NOMO-1 (cell line): ENCODE measurements around the gene LAMA2.
A peak's percentile ranks its signal among the peaks of the same experiment; 100 is the strongest.

ENCODE experiments used
- DNase-seq, 2 experiments: peaks; one replicate each; lab custom pipeline; 2025; ENCODE audit not compliant: unreplicated experiment in 2 of 2; lab: John Stamatoyannopoulos, UW

Gene LAMA2

GRCh38 chr6:129344379-129344778, 461.4 kb downstream of the LAMA2 start:
- no peak for DNase-seq

GRCh38 chr6:129345890-129346289, 463.0 kb downstream of the LAMA2 start:
- DNase-seq, result no peak

DNA sequence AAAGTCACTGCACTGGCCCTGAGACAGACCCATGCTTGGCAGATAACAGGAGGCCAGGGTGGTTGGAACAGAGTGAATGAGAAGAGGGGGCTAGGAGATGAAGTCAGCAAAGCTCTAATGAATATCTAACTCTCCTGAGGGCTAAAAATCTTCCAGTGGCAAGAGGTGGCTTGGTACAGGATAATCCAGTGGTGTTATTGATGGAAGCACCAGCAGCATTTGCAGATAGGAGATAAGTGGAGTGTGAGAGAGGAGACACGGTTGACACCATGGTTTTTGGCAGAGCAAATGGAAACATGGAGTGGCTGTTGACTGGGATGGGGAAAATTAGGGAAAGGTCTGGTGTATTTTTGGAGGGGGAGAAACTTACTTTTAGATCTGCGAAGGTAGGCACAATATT, 464.0 kb downstream of the LAMA2 start:
- no peak for DNase-seq

DNA sequence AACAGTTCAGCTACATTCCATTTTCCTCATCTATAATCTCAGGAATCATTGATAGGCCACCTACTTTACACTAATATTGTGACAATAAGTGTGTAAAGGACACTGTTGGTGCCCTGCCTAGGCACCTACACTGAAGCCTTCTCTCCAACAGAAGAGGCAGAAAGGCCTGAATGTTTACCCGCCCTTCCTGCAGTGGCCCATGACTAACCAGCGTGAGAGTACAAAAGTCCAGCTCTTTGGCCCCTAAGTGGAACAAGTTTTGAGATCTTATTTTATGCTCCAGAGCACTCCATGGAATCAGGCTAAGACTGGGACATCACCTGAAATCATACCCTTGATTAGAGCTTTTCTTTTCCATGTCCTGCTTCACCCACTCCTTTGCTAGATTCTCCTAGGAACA, 467.3 kb downstream of the LAMA2 start:
- no peak for DNase-seq

GRCh38 chr6:129351807-129352206, 468.9 kb downstream of the LAMA2 start:
- no peak for DNase-seq

DNA sequence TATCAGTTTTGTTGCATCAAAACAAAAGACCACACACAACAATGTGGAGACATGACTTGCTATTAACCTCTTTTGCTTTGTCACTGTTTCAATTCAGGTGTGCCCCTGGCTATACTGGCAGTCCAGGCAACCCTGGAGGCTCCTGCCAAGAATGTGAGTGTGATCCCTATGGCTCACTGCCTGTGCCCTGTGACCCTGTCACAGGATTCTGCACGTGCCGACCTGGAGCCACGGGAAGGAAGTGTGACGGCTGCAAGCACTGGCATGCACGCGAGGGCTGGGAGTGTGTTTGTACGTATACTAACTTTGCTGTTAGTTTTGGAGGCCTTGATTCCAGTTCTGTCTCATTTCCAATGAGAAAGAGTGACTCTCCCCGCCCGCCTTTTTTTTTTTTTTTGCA, 470.1 kb downstream of the LAMA2 start:
- no peak for DNase-seq

DNA sequence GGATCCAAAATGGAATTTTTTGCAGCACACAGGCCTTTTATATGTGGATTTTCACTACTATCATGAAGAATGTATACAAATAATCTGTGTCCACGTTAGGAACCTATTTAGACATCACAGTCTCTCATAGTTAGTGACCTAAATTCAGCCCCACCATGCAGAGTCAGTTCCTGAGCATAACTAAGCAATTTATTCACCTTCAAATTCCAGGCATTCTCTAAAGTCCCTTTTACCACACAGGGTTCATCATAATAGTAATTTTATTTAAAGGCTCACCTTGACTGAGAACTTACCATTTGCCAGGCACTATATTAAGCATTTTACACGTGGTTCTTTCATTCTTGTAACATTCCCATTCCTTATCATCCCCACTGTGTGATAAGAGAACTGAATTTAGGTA, 473.2 kb downstream of the LAMA2 start:
- no peak for DNase-seq

DNA sequence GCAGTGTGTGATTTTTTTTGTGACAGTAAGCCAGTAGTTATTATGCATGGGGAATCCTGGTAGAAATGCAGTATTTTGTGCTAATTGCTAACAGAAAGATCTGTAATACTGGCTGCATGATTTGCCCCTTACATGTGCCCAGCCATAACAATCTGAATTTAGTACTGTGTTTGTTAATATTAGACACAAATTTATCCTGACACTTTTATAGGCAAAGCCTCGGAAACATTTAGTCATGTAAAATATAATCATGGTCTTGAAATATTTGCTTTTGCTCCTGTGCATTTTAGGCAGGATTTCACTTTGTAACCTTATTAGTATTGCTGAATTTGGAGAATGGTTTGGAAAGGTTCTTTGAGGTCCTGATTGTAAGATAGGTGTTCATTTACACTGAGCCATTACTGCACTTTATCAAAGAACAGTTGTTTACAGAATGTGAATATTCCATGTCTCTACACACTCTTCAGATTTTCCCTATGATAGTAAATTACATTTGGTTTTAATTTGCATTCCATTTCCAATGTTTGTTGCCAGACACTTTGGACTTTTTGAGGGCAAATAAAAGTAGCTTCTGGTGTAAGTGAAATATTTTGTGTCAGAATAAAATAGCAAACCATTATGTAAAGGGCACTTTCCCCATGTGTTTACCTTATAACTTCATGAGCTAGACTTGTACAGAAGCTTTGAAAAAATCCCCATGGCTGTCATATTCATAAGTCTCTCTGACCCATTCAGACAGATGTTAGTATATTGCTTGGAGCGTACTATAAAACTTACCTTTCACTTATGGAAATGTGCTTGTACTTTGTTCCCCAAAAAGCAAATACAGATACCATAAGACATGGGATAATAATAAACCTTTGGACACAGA, 477.1 kb downstream of the LAMA2 start:
- DNase-seq, result no peak

- DNase-seq, result no peak
Measured at GRCh38 chr6:129360682-129360955, 477.7 kb downstream of the LAMA2 start.

DNA sequence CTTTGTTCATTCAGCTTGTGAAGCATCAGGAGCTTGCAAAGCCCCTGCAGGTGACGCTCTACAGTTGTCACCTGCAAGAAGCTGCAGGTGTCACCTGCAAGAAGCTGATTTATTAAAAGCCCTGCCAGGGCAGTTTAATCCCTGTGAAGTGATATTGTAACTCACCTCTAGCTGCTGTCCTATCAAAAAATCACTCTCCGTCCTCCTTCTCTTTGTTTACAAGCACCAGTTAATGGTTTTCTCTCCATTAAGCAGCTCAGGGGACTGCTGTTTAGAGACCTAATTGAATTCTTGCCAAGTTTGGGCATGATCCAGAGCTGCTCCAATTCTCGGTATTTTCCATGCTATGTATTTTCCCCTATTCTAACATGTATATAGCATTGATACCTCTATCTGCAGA, 481.1 kb downstream of the LAMA2 start:
- DNase-seq, result no peak

DNA sequence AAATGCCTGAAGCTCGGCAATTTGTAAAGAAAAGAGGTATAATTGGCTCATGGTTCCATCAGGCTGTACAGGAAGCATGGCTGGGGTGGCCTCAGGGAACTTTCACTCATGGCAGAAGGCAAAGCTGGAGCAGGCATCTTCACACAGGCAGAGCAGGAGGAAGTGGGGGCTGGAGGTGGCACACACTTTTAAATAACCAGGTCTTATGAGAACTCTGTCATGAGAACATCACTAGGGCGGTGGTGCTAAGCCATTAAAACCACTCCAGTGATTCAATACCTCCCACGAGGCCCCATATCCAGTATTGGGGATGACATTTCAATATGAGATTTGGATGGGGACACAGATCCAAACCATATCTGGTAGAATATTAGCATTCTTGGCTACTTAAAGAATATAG, 481.8 kb downstream of the LAMA2 start:
- no peak for DNase-seq

DNA sequence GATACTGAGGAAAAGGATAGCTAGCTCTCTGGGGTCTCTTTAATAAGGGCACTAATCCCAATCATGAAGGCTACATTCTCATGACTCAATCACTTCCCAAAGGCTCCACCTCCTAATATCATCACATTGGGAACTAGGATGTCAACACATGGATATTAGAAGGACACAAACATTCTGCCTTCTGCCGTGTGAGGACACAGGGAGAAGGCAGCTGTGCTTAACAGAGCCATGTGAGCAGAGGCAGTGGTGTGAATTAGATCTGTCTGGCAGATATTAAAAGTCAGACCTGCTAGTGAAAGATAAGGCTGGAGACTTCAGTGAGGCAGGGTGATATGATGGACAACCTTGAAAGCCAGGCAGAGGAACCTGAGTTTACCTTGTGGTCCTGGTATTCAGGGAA, 485.1 kb downstream of the LAMA2 start:
- no peak for DNase-seq

GRCh38 chr6:129368970-129369369, 486.0 kb downstream of the LAMA2 start:
- DNase-seq, result no peak

DNA sequence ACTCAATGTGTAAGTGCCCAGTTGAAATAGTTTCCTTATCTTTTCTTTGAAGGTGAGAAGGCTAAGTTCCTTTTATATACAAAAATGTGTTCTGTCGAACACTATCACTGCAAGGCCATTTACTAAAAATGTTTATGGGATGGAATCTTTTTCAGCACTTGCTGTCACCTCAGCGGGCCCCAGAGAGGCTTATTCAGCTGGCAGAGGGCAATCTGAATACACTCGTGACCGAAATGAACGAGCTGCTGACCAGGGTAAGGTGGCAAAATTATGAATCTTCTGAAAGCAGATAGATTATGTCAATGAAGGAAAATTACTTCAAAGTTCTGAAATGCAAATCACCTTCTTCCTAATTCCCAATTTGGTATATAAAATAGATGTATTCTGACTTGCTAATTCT, 486.8 kb downstream of the LAMA2 start:
- DNase-seq, result no peak

- peak; percentile 0 to 22 for DNase-seq
Measured at GRCh38 chr6:129370268-129370916, 487.5 kb downstream of the LAMA2 start.

GRCh38 chr6:129381885-129382284, 498.9 kb downstream of the LAMA2 start:
- DNase-seq, result no peak

DNA sequence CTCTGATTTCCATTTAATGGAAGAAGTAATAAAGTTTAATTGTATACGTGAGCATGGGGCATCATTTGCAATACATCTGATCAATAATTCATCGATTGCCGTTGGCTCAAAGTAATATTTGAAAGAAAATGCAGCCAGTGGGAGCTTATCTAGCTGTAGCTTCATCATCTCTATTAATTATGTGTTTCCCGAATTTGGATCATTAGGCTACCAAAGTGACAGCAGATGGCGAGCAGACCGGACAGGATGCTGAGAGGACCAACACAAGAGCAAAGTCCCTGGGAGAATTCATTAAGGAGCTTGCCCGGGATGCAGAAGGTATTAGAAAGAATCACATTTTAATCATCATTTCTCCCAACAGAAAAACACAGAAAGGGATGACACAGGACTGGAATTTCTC, 500.0 kb downstream of the LAMA2 start:
- DNase-seq, result no peak

DNA sequence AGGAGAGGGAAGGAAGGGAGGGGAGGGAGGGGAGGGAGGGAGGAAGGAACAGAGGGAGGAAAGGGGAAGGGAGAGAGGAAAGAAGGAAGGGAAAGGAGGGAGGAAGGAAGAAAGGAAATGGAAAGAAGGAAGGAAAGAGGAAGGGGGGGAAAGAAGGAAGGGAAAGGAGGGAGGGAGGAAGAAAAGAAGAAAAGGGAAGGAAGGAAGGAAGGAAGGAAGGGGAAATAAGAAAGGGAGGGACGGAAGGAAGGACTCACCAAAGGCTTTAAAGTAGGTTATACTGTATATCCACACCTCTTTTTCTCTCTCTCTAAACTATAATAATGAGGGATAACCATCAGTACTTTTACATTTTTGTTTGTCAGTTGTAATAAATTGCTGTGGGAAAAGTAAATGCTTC, 502.2 kb downstream of the LAMA2 start:
- DNase-seq, result no peak

DNA sequence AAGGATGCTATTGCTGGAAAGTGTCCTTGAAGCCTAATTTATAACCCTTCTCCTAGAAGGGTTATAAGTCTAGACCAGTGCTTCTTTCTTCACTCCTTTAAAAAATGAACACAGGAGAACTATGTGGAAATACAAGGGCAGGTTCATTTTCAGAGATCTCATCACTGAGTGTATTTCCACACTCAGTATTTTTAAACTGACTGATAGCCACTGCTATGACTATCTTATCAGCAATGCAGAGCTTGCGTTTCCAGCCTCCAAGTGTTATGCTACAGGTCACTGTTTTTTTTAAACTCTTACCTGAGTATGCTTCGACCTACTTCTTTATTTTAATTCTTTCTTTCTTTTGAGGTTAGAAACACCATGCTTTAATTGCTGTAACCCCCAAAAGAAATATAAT, 508.0 kb downstream of the LAMA2 start:
- no peak for DNase-seq

DNA sequence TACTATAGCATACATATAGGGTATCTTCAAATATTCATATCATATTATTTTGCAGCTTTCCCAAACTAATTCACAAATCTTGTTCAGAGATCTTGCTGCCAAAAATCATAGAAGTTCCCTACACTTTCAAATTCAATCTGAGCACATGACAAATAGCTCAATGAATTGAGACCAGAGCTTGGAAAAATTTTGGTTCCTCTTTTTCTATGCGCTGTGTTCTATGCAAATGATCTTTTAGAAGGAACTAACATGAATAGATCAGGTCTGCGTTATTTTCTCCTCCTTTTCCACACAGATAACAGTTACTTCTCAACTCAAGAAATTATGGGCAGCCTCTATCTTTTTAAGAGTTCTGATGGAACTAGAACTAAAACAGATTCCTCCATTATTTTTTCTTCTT, 510.7 kb downstream of the LAMA2 start:
- DNase-seq, result peak; percentile 48 to 74

GRCh38 chr6:129398764-129399163, 515.8 kb downstream of the LAMA2 start:
- no peak for DNase-seq

GRCh38 chr6:129402244-129402643, 519.3 kb downstream of the LAMA2 start:
- no peak for DNase-seq

DNA sequence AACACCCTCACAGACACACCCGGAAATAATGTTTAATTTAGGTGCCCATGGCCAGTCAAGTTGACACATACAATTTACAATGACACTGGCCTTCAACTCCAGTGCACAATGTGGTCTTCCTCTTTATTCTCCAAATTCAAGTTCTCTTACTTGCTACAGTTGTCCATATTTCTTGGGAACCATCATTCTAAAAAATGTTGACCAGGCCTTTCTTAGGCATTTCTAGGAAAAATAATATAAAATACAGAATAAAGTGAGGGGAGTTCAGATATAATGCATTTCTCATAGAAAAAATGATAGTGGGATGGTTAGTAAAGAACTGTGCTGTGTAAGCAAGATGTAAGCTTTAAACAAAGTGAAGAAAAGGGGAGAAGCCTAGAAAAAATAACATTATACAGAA, 528.2 kb downstream of the LAMA2 start:
- no peak for DNase-seq
